Epidermal melanocyte (primary cell): Measurements from ENCODE around the gene GOLIM4.
"Not testable (repeated sequence)": the region's sequence is repeated elsewhere in the genome, so short reads cannot be mapped to it uniquely, and the experiment has no call there.

Experiments used
- DNase-seq: peaks from one replicate; pipeline ENCODE4 v3.0.0; 2011; ENCODE audit warnings: low spot score; ENCODE audit not compliant: insufficient read length

The GOLIM4 gene

DNA sequence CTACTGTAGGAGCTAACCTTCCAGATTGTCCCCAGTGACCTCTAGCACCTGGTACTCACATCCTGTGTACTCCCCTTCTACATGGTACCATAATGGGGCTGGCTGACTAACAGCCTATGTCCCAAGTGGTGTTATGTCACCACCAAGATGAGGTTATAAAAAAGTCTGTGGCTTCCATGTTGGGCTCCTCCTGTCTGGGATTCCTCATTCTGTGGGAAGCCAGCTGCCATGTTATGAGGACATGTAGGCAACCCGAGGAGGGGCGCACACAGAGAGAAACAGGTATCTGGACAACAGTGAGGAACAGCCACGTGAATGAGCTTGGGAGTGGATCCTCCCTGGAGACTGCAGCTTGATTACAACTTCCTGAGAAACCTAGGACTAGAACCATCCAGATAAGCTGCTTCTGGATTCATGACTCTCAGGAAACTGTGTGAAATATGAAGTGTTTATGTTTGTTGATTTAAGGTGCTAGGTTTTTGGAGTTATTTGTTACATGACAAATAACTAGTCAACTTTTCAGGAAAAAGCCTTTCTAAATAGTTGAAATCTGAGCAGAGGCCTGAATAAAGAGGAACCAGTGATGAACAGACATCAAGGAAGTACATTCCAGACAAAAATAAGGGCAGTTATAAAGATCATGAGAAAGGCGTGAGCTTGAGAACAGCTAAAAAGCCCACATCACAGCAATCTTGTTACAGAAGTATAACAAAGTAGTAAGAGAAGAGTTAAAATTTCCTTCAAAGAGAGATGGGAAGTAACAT is 21.7 kb downstream of the GOLIM4 start:
- DNase-seq: no peak

DNA sequence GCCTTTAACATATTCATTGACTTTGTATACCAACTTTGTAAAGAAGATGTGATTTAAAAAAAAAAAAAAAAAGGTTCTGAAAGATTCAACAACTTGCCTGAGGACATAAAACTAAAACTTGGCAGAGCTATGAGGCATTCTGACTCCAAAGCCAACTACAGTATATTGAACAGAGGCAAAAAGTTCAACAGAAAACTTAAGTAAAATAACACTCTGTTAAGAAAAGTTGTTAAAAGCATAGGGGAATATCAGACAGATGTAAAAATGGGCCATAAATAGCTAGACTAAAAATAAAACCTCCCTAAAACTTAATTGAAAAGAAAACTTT is 23.4 kb downstream of the GOLIM4 start:
- DNase-seq: no peak

DNA sequence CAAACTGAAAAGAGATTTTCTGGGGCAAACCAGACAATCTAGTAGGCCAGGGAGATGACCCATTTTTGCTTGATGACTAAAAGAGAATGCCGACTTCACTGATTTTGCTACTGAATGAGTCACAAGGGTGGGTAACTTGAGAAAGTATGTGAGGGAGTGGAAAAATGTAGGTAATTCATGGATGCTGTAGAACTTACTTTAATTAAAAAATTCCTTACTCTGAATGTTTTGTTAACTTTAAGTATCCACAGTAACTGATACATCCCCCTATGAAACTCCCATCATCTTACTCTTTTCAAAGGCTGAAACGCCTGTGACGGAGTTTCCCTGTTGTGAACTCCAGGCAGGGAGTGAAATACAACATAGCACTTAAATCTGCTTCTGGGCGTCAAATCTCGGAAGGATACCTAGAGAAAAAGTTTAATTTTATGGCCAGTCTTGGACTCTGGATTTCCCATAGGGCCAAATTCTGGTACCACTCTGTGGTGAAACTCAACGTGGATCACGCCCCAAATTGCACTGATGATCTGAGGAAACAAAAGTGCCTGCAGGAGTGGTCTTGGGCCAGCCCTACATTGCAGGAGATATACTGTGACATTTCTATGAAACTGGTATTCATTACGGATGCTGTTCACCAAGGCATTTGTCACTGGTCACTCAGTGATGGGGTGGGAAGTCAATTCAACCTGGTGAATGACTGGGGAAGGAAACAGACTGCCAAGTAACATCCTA is 24.0 kb downstream of the GOLIM4 start:
- no peak for DNase-seq

DNA sequence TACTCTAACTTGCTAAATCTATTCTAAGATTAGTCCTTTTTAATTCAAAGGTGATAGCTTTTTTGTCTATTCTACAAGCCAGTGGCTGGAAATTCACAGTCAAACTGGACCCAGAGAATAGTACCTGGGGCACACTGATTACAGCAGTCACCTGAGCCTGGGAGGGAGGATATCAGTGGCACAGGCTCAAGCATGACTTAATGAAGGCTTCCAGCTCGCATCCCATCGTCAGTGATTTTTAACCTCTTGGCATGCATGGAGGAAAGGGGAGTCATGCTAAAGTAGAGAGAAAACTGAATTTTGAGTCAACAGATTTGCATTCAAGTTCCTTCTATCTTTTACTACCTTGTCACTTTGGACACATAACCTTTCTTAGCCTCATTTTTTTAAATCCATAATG is 24.8 kb downstream of the GOLIM4 start:
- no peak for DNase-seq

GRCh38 chr3:168068346-168068745 is 27.4 kb downstream of the GOLIM4 start:
- no peak for DNase-seq

DNA sequence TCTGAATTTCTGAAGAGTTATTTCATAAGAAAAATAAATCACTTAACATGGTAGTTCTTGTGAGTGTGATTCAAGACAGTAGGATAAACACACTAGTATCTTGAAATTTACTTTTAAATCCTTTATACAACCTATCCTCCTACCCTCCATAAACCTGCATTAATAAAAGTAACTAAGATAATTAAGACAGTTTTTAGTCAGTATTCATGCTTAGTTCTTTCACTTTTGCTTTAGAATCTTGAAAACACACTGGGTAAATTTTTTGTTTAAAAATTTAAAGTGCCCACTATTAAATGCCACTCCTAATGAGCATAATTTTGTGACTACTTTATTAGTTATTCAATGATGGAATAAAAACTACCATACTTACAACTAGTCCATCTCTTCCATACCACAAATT is 28.8 kb downstream of the GOLIM4 start:
- no peak for DNase-seq

DNA sequence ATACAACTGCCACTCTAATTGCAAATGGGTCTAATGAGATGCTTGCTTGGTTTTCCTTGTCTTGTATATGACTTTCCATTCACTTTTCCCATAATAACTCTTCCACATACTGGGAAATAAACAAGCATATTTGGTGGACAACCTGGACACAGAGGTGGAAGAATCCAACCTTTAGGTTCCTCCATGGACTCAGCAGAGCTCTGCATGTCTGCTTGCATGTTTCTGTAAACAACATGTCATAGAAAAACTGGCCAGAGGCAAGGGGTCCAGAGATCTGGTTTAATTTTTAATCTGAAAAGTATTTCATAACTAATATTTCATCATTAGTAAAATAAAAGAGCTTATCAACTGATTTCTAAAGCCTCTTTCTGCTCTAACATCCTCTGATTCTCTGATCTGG is 30.2 kb downstream of the GOLIM4 start:
- DNase-seq: no peak

DNA sequence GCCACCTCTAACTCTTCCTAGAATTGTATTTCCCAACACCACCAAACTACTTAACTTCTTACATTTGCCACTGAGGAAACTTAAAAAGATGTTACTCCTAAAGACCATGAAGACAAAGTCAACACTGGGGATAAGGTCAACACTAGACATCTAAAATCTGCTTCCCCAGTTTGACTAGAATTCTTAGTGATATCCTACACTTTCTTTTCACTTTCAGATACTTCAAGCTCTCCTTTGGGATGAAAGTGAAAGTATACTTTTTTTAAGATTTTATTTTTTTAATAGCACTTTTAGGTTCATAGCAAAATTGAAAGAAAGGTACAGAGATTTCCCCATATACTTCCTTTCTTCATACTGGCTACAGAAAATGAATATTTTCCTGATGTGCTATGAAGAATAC is 32.6 kb downstream of the GOLIM4 start:
- no peak for DNase-seq

DNA sequence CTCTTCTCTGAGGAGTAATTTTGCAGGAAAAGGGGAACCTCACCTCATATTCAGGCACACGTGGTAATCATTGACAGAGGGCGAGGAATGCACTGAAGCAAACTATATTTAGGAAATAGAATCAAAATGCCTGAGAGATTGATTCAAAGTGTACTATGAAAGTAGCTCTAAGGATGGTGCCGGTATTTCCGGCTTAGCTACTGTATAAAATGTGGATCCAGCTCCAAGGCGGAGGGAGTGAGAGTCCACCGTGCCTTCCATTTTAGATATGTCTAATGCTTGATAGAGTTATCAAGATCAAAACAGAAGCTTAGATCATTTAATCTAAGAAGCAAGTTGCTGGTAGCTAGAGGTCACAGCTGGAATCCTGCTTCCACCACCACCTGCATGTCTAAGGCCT is 33.0 kb downstream of the GOLIM4 start:
- no peak for DNase-seq

- DNase-seq: no peak
These were observed 34.3 kb downstream of the GOLIM4 start for GRCh38 chr3:168061332-168061996.

DNA sequence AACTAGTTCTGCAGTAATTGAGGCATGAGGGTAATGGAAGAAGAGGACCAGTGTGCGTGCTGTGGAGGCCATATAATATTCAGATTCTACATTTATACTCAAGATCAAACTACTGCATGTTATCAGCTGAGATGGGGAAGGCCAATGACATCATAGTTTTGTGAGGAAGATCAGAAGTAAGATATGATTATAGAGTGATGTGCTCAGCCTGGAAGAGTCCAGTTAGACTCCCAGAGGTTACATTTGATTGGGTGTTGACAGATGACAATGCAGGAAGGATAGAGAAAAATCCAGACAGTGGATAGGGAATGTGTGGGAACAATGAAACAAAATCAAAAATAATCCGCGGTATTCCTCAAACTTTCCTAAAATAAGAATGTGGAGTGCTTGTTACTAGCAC is 35.4 kb downstream of the GOLIM4 start:
- DNase-seq: no peak

DNA sequence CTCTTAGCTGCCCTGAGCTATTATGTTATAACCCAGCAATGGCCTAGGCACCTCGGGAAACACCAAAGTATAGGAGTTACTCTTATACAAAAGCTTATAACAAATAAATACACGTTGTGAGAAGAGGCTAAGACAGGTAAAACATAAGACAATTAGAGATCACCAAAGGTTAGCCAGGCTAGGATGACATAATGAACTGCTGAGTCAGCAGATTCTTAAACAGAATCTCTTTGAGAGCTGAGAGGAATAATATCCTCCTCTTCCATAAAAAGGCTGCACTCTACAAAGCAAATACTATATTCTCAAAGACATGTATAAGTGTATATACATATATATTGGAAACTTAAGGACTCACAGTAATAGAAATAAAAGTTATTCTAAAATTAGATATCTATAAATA is 37.2 kb downstream of the GOLIM4 start:
- no peak for DNase-seq

GRCh38 chr3:168056398-168057230 is 39.1 kb downstream of the GOLIM4 start:
- not testable (repeated sequence) for DNase-seq

GRCh38 chr3:168054447-168054846 is 41.3 kb downstream of the GOLIM4 start:
- DNase-seq: no peak

DNA sequence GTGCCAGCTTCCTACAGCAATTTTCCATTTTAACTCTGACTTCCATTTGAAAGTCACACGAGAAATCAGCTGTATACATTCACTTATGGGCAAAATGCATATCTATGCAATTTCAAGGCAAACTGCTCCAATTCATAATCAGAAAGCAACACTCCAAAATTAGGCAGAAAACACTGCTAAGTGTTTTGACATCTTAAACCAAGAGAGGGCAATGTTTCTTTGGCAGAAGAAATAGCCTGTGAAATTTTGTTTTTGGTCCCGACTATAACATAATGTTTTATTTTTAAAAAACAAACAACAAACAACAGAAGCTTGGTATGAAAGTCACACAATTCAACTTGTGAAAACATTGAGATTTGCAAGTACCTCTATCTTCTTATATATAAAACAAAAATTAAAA is 42.6 kb downstream of the GOLIM4 start:
- no peak for DNase-seq

DNA sequence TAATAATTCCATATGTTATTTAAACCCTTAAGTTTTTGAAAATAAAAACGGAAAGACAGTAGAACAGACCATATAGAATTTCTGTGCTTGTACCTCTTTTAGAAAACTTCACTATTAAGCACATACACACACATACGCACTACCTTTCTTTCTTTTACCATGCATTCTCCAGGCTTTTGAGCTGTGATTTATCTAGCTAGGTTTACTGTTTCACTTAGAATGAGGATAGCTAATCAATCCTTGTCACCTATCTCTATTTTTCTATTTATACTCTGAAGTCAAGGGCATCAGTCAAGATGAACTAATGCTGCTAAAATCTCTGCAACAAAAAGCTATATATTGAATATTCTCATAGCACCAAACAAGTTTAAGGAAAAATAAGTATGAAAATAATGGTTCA is 43.2 kb downstream of the GOLIM4 start:
- DNase-seq: no peak

DNA sequence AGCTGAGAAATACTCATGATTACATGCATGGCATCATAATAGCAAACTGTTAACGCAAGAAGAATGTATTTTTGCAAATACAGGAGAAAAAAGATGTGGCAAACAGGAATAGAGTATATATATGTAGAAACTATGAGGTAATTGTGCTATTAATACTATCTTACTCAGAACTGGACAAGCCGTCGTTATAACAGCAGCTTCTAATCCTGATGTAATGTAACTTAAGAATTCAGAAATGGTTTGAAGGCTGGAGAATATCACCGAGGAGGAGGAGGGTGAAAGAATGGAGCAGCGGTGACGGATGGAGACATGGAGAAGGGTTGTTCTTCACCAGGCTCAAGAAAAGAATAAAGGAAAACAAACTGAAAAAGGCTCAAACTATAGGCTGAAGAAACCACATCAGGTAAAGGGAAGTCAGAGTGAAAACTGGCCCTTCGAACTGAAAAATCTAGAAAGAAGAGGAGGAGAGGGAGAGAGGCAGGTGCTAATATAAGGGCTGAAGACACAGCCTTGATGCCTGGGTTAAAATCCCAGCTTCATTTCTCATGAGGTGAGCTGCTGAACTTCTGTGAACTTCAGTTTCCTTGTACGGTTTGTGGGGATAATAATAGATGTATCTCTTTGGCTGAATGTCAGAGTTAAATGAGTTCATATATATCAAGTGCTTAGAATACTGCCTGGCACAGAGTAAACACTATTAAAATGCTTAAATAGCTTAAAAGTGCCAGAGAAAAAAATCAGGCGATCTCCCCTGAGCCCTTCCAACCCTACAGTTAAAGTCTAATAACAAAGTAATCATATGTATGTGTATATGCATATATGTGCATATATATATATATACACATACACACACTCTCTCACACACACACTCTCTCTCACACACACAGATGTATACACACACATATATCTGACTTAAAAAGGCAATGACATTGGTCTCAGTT is 43.9 kb downstream of the GOLIM4 start:
- no peak for DNase-seq

DNA sequence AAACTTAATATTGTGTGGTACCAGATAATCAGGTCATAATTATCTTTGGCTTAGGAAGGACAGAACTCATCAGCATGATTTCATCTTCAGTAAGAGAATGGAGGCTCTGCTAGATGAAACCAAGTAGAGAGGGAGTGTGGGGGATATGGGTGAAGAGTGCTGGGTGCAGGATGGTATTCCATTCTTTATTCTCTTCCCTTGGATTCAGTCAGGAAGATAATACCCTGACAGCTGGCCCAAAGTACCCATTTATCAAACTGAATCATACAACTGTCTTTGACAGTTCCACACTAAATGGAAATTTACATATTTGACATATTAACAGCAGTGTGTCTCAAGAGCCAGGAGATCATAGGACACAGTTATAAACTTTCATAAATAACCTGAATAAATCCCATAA is 44.7 kb downstream of the GOLIM4 start:
- DNase-seq: no peak

DNA sequence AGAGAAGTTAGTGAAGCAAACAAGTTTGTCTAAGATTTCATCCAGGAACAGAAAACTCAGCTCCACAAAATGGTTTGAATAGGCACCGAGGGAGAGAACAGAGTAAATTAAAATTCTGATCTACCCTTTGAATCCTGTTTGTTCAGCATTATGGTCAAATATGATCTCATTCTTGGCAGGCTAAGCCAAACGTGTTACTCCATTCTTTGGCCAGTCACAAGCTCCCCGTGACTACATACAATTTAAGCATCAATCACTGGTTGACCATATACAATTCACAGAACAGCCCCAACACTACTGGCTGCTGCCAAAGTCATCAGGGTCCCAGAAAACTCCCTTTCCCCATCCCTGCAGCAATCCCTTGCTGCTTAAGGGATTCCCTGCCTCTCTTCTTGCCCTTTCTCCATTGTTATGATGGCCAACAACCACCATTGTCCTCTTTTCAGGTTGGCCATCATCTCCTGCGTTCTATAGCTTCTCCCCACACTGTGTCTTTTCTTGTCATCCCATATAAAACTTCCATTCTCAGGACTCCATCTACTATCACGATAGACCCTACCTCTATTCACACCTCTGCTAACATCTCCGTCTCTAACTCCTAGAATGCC is 46.3 kb downstream of the GOLIM4 start:
- DNase-seq: no peak
